Adipocyte (in vitro differentiated cells): ENCODE results near the gene MECP2.
A peak's percentile ranks its signal among the peaks of the same experiment; 100 is the strongest.

ENCODE experiments used
- DNase-seq: peaks from one replicate; pipeline ENCODE4 v3.0.0-alpha.2; 2015; ENCODE audit warnings: low read depth
- H3K27me3 ChIP-seq: replicated peaks from 2 replicates; pipeline ENCODE4 v1.7.0; 2013; ENCODE audit warnings: mild to moderate bottlenecking, low read length, moderate library complexity; ENCODE audit not compliant: control insufficient read depth, insufficient read depth
- H3K36me3 ChIP-seq: 2 replicates; pipeline ENCODE4 v1.7.0; 2013; ENCODE audit warnings: low read length, mild to moderate bottlenecking, moderate library complexity; ENCODE audit not compliant: control insufficient read depth, insufficient read depth, severe bottlenecking
- H3K4me1 ChIP-seq: 2 replicates; pipeline ENCODE4 v1.7.0; 2013; ENCODE audit warnings: mild to moderate bottlenecking, low read length, moderate library complexity; ENCODE audit not compliant: control insufficient read depth, insufficient read depth
- H3K4me3 ChIP-seq: 2 replicates; pipeline ENCODE4 v1.7.0; 2013; ENCODE audit warnings: mild to moderate bottlenecking, low read length, moderate library complexity
- H3K9ac ChIP-seq: 2 replicates; pipeline ENCODE4 v1.7.0; 2013; ENCODE audit warnings: mild to moderate bottlenecking, low read length, moderate library complexity
- H3K9me3 ChIP-seq: 2 replicates; pipeline ENCODE4 v1.7.0; 2013; ENCODE audit warnings: mild to moderate bottlenecking, low read length, moderate library complexity; ENCODE audit not compliant: control insufficient read depth

The MECP2 gene

DNA sequence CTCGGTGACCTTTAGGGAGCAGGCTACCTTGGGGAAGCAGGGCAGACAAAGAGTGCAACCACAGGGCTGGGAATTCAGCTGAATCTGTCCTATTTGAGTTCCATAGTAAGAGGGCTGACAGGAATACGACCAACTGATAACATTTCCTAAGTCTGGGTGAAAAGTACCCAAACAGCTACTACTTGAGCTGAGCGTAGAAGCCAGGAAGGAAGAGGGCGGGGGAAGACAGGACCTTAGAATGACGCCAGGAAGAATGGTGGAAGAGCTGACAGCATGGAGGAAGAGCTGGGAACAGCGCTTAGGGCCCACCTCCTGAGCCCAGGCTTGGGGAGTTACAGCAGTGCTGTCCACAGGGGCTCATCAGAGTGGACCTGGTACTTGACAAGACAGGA is 14.4 kb downstream of the MECP2 start:
- Histone ChIP-seq H3K9me3 (no peaks in the 10 kb centered on the region), H3K4me1 (peaks cover 17% of the 10 kb centered on the region), H3K27me3 (peaks cover 5% of the 10 kb centered on the region), H3K4me3 (peak overlapping the region; percentile 21), H3K9ac (peak overlapping the region; percentile 60), H3K36me3 (no peaks in the 10 kb centered on the region)
- no peak for DNase-seq

DNA sequence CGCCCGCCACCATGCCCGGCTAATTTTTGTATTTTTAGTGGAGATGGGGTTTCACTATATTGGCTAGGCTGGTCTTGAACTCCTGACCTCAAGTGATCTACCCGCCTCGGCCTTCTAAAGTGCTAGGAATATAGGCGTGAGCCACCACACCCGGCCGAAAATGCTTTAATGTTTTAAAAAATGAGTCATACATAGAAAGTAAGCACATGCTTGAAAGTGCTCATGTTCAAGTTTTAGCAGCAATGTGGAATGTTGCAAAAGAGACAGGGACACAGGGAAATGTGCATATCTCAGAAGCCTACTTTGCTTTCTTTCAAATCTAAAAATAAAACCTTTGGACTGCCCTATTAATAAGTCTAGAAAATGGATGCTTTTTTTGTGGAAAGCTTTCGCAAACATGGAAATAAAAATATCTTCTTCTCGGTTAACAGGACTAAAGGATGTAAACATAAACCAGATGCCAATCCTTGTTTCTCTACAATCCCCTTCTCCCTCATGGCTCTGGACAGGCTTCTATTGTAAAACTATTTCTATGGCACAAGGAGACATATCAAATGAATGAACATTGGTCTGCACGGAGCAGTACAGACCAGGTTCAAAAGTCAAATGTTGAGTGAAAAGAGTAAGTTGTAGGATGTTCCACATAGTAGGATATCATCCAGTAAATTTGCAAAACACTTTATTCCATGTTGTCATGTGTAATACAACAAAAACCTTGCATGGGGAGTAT is 15.0 kb downstream of the MECP2 start:
- Histone ChIP-seq H3K9ac (peak overlapping the region; percentile 60), H3K9me3 (no peaks in the 10 kb centered on the region), H3K4me1 (peaks cover 17% of the 10 kb centered on the region), H3K4me3 (peak overlapping the region; percentile 21), H3K36me3 (no peaks in the 10 kb centered on the region), H3K27me3 (peaks cover 5% of the 10 kb centered on the region)
- peak; percentile 72 for DNase-seq

DNA sequence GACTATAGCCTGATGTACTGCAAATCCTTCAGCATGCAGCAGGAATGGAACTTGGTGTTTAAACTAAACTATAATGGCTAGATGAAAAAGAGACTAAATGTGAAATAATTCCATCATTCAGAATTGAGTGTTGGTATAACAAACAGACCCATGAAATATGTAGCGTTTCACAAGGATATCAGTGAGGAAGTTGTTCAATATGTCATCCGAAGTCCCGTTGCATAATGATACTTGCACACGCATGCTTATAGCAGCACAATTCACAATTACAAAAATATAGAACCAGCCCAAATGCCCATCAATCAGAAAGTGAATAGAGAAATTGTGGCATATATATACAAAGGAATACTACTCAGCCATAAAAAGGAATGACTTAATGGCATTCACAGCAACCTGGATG is 20.4 kb downstream of the MECP2 start:
- no peak for DNase-seq
- H3K27me3 ChIP-seq, result peaks cover 4% of the 10 kb centered on the region
- no peak overlapping the region for H3K9ac ChIP-seq
- no peaks in the 10 kb centered on the region for H3K36me3 ChIP-seq
- no peak overlapping the region for H3K4me3 ChIP-seq
- peaks cover 12% of the 10 kb centered on the region for H3K4me1 ChIP-seq
- H3K9me3 ChIP-seq, result peaks cover 2% of the 10 kb centered on the region

DNA sequence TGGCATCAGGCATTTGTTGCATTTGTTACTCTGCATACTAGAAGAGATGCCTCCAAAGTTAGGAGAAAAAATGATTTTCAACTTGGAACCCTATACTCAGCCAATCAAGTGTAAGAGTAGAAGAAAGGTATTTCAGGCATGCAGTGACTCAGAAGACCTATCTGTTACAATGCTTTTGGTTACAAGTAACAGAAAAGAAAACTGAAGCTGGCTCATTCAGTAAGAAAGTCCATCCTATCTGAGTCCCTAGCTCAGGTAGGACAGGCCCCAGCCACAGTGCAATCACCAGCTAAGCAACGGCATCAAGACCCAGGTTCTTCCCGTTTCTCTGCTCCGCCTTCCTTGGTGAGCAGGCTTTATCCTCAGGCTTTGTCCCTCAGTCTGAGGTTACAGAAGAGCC is 23.3 kb downstream of the MECP2 start:
- Histone ChIP-seq H3K9me3 (peaks cover 2% of the 10 kb centered on the region), H3K36me3 (no peaks in the 10 kb centered on the region), H3K4me3 (no peak overlapping the region), H3K4me1 (peaks cover 8% of the 10 kb centered on the region), H3K9ac (no peak overlapping the region), H3K27me3 (peaks cover 4% of the 10 kb centered on the region)
- DNase-seq, result peak; percentile 66

DNA sequence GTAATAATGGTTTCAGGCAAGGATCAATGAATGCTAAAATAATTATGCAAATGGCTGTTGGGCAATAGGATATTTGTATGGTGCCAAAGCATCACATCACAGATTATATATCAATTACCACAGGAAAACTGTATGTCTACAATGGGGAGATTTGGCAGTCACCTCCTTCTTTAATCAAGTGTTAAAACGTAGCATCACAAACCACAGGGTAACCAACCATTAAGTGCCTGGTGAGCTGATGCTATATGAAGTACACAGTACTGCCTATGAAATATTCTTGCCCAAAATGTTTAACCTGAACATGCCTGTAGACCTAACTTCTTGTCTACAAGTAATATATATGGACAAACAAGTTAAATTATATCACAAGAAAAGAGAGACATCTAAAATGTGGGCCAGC is 25.3 kb downstream of the MECP2 start:
- Histone ChIP-seq H3K36me3 (no peaks in the 10 kb centered on the region), H3K4me1 (peaks cover 8% of the 10 kb centered on the region), H3K9me3 (peaks cover 2% of the 10 kb centered on the region), H3K27me3 (peaks cover 11% of the 10 kb centered on the region), H3K4me3 (no peak overlapping the region), H3K9ac (no peak overlapping the region)
- no peak for DNase-seq

DNA sequence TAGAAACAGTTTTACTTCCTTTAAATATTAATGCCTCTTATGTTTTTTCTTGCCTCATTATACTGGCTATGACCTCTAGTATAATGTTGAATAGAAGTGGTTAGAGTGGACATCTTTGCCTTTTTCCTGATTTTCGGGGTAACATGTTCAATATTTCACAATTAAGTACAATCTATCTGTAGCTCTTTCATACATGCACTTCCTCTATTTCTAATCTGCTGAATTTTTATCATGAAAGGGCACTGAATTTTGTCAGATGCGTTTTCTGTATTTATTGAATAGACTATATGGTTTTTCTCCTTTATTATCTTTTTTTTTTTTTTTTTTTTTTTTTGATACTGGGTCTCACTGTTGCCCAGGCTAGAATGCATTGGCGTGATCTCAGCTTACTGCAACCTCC is 29.0 kb downstream of the MECP2 start:
- no peak for DNase-seq
- no peaks in the 10 kb centered on the region for H3K36me3 ChIP-seq

DNA sequence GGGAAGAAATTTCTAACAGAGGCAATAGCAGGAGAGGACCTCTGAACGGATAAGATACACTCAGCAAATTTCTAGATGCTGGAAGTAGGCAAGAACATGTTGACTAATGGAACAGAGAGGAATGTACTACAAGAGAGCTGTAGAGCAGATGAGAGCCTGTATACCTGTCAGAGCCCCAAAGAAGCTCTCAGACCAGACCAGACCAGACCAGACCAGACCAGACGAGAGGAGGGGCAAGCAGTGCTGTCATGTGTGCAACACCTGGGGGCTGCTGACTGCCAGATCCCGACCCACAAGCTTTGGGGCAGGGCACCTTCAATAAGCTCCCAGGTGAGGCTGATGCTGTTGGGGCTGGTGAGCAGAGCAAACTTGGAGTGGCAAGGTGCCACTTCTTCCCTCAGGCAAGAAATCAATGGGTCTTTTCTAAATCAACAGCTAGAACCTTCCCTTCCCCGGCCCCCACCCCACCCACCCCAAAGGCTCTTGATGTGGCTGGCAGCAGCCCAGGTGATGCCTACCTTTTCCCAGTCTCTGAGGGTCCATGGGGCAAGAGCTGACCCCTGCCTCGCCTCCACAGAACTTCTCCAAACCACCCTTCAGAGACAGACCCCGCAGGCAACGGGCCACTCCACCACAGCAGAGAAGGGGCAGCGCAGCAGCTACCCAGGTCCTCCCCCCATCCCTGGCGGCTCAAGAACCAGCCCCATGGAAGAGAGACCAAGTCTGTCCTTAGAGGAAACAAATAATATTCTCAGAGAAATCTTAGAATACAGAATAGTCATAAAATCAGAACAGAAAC is 32.7 kb downstream of the MECP2 start:
- no peak overlapping the region for H3K9ac ChIP-seq
- DNase-seq, result no peak
- peaks cover 8% of the 10 kb centered on the region for H3K27me3 ChIP-seq
- H3K9me3 ChIP-seq, result no peaks in the 10 kb centered on the region
- H3K4me1 ChIP-seq, result peaks cover 8% of the 10 kb centered on the region
- no peaks in the 10 kb centered on the region for H3K36me3 ChIP-seq
- H3K4me3 ChIP-seq, result no peak overlapping the region

More for the DNA sequence above, 29.0 kb downstream of the MECP2 start:
- Histone ChIP-seq H3K27me3 (peaks cover 8% of the 10 kb centered on the region), H3K4me3 (no peak overlapping the region), H3K4me1 (peaks cover 4% of the 10 kb centered on the region), H3K9me3 (no peaks in the 10 kb centered on the region), H3K9ac (no peak overlapping the region)

DNA sequence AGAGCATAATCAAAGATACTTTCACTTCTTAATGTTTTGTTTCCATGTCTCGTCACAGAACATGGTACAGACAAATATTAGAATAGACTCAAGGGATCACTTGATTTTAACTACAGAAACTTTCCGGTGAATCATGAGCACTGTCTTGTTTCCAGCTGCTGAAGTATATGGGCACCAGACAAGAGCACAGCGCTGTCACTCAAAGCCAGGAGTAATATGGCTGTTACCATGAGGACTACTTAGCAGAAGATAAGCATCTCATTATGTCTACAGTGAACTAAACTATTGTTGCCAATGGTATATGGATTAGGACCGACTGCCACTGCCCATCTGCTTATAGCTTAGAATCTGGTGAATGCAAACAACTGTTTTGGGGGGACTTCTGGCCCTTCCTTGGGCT is 34.3 kb downstream of the MECP2 start:
- no peak overlapping the region for H3K4me3 ChIP-seq
- peaks cover 23% of the 10 kb centered on the region for H3K4me1 ChIP-seq
- peaks cover 8% of the 10 kb centered on the region for H3K27me3 ChIP-seq
- DNase-seq, result no peak
- H3K9ac ChIP-seq, result no peak overlapping the region
- no peaks in the 10 kb centered on the region for H3K36me3 ChIP-seq
- H3K9me3 ChIP-seq, result no peaks in the 10 kb centered on the region

DNA sequence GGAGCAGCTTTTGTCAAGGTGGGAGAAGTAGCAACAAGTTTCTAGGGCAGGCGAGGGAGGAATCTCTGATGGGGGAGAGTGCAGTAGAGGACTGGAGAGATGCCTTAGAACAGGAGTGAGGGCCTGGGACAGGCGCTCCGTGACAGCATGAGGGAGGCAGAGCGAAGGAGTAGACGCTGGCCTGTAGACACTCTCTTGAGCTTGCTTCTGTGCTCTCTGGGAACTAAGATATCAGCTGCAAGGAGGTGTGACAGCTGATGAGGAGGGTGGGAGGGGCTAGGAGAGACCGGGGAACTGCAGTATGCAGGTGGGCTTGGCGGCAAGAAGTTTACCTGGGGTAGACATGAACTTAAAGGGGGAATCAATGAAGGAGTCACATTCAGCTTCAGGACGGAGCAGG is 35.7 kb downstream of the MECP2 start:
- no peak for DNase-seq
- Histone ChIP-seq H3K4me3 (no peak overlapping the region), H3K9me3 (no peaks in the 10 kb centered on the region), H3K36me3 (no peaks in the 10 kb centered on the region), H3K9ac (no peak overlapping the region), H3K4me1 (peaks cover 27% of the 10 kb centered on the region), H3K27me3 (peaks cover 7% of the 10 kb centered on the region)

DNA sequence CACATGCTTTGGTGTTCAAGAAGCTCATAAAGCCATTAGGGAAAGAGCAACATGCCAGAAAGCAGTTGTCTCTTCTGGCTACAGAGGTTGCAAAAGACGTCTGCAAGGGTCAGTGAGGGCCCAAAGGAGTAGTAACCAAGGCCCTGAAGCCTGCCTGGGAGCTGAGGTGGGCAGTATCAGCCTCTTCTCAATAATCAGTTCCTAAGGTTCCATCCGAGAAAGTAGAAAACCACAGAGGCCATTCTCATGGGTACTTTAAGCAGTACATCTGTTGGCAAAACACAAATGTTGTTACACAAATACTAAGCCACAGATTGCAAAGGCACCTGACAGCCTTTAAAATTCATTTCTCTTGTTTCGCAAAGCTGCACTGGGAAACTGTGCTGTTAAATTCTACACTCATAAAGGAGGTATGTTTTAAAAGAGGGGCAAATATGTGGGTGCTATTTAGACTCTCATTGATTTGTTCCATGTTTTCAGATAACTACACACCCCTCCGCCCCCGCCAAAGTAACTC is 37.7 kb downstream of the MECP2 start:
- Histone ChIP-seq H3K4me3 (no peak overlapping the region), H3K9ac (no peak overlapping the region), H3K36me3 (no peaks in the 10 kb centered on the region), H3K9me3 (no peaks in the 10 kb centered on the region), H3K4me1 (peaks cover 28% of the 10 kb centered on the region), H3K27me3 (peaks cover 7% of the 10 kb centered on the region)
- peak; percentile 25 for DNase-seq

DNA sequence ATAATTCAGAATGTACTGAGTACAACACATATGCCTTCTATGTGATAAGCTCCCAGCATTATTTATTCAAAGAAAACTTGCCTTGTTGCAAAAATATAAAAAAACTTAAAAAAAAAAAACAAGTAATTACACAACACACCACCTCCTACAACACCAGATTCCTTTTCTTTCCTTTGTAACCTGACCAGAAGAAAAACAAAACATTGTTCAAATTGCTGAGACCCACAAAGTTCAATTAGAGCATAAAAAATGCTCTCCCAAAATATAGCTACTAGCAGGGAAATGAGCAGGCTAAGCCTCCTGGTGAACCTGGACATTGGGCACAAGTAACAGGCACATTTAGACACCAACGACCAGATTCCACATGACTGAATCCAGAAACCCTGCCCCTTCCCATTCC is 38.3 kb downstream of the MECP2 start:
- Histone ChIP-seq H3K27me3 (peaks cover 7% of the 10 kb centered on the region), H3K4me1 (peaks cover 28% of the 10 kb centered on the region), H3K9me3 (no peaks in the 10 kb centered on the region), H3K9ac (no peak overlapping the region), H3K36me3 (no peaks in the 10 kb centered on the region), H3K4me3 (no peak overlapping the region)
- peak; percentile 56 for DNase-seq
